ENCODE results near the gene ACAD10. TPM values are rescaled to one million over a fixed set of nuclear protein-coding genes. Genes with fewer than 3 reads are reported as not detected.

ACAD10 gene
- total RNA-seq, 1 experiment from 2014 or later = 36.9 TPM

GRCh38 chr12:111776836-111777344 lies 91.0 kb downstream of the ACAD10 start:
- Histone ChIP-seq H4K20me1 (ENCODE audit: insufficient read depth, low read depth, low read length) (no peaks in the 10 kb centered on the region), H3K4me1 (ENCODE audit: low read length) (peaks cover 34% of the 10 kb centered on the region), H3K27ac (ENCODE audit: low read length) (no peak overlapping the region), H3K4me3 (ENCODE audit: low read length) (no peak overlapping the region), H3K9me3 (ENCODE audit: low read length) (no peaks in the 10 kb centered on the region), H3K79me2 (ENCODE audit: low read length) (peaks cover 50% of the 10 kb centered on the region), H3K4me2 (ENCODE audit: low read depth, low read length, poor library complexity, severe bottlenecking) (no peak overlapping the region), H2AFZ (ENCODE audit: low read length) (no peak overlapping the region), H3K9me2 (replicated peaks; ENCODE audit: insufficient read depth, low read length) (no peaks in the 10 kb centered on the region), H3K27me3 (ENCODE audit: low read length) (no peaks in the 10 kb centered on the region), H3K9ac (ENCODE audit: low read length) (no peak overlapping the region), H3K36me3 (ENCODE audit: insufficient read depth, low read length) (peaks cover 7% of the 10 kb centered on the region; the same call in 1 of the 2 replicates)
- DNase-seq = no peak

GRCh38 chr12:111777345-111778045 lies 91.6 kb downstream of the ACAD10 start:
- Histone ChIP-seq H3K4me1 (ENCODE audit: low read length) (peaks cover 34% of the 10 kb centered on the region), H3K79me2 (ENCODE audit: low read length) (peaks cover 48% of the 10 kb centered on the region), H3K9ac (ENCODE audit: low read length) (no peak overlapping the region), H3K9me3 (ENCODE audit: low read length) (no peaks in the 10 kb centered on the region), H3K4me2 (ENCODE audit: low read depth, low read length, poor library complexity, severe bottlenecking) (no peak overlapping the region), H4K20me1 (ENCODE audit: insufficient read depth, low read depth, low read length) (no peaks in the 10 kb centered on the region), H3K36me3 (ENCODE audit: insufficient read depth, low read length) (peaks cover 10% of the 10 kb centered on the region; the same call in 1 of the 2 replicates), H2AFZ (ENCODE audit: low read length) (no peak overlapping the region), H3K27me3 (ENCODE audit: low read length) (no peaks in the 10 kb centered on the region), H3K4me3 (ENCODE audit: low read length) (no peak overlapping the region), H3K9me2 (replicated peaks; ENCODE audit: insufficient read depth, low read length) (no peaks in the 10 kb centered on the region), H3K27ac (ENCODE audit: low read length) (no peak overlapping the region)
- no peak for DNase-seq

- Histone ChIP-seq H3K27ac (ENCODE audit: low read length) (no peak overlapping the region), H3K27me3 (ENCODE audit: low read length) (no peaks in the 10 kb centered on the region), H4K20me1 (ENCODE audit: insufficient read depth, low read depth, low read length) (no peaks in the 10 kb centered on the region), H3K9me3 (ENCODE audit: low read length) (no peaks in the 10 kb centered on the region), H3K4me1 (ENCODE audit: low read length) (peaks cover 12% of the 10 kb centered on the region), H3K79me2 (ENCODE audit: low read length) (peaks cover 30% of the 10 kb centered on the region), H3K9me2 (replicated peaks; ENCODE audit: insufficient read depth, low read length) (no peaks in the 10 kb centered on the region), H2AFZ (ENCODE audit: low read length) (no peak overlapping the region), H3K4me2 (ENCODE audit: low read depth, low read length, poor library complexity, severe bottlenecking) (no peak overlapping the region), H3K36me3 (ENCODE audit: insufficient read depth, low read length) (peaks cover 13% of the 10 kb centered on the region; the same call in 1 of the 2 replicates), H3K9ac (ENCODE audit: low read length) (no peak overlapping the region), H3K4me3 (ENCODE audit: low read length) (no peak overlapping the region)
- no peak for DNase-seq
These were observed 94.3 kb downstream of the ACAD10 start for GRCh38 chr12:111780166-111780565.

GRCh38 chr12:111780615-111781014 lies 94.8 kb downstream of the ACAD10 start:
- Histone ChIP-seq H3K4me2 (ENCODE audit: low read depth, low read length, poor library complexity, severe bottlenecking) (no peak overlapping the region), H3K9me2 (replicated peaks; ENCODE audit: insufficient read depth, low read length) (no peaks in the 10 kb centered on the region), H3K27ac (ENCODE audit: low read length) (no peak overlapping the region), H3K4me1 (ENCODE audit: low read length) (peaks cover 7% of the 10 kb centered on the region), H3K36me3 (ENCODE audit: insufficient read depth, low read length) (peaks cover 15% of the 10 kb centered on the region; the same call in 1 of the 2 replicates), H3K4me3 (ENCODE audit: low read length) (no peak overlapping the region), H3K9me3 (ENCODE audit: low read length) (no peaks in the 10 kb centered on the region), H4K20me1 (ENCODE audit: insufficient read depth, low read depth, low read length) (no peaks in the 10 kb centered on the region), H2AFZ (ENCODE audit: low read length) (no peak overlapping the region), H3K79me2 (ENCODE audit: low read length) (peaks cover 28% of the 10 kb centered on the region), H3K27me3 (ENCODE audit: low read length) (no peaks in the 10 kb centered on the region), H3K9ac (ENCODE audit: low read length) (no peak overlapping the region)
- DNase-seq = no peak

- H3K9ac ChIP-seq (ENCODE audit: low read length) = no peak overlapping the region
- H3K4me2 ChIP-seq (ENCODE audit: low read depth, low read length, poor library complexity, severe bottlenecking) = no peak overlapping the region
- H4K20me1 ChIP-seq (ENCODE audit: insufficient read depth, low read depth, low read length) = no peaks in the 10 kb centered on the region
- H3K4me3 ChIP-seq (ENCODE audit: low read length) = no peak overlapping the region
- no peaks in the 10 kb centered on the region for H3K27me3 ChIP-seq (ENCODE audit: low read length)
- DNase-seq = no peak
- peaks cover 2% of the 10 kb centered on the region for H3K4me1 ChIP-seq (ENCODE audit: low read length)
- peaks cover 19% of the 10 kb centered on the region; the same call in 1 of the 2 replicates for H3K36me3 ChIP-seq (ENCODE audit: insufficient read depth, low read length)
- no peak overlapping the region for H2AFZ ChIP-seq (ENCODE audit: low read length)
- H3K79me2 ChIP-seq (ENCODE audit: low read length) = peaks cover 22% of the 10 kb centered on the region
- no peaks in the 10 kb centered on the region for H3K9me3 ChIP-seq (ENCODE audit: low read length)
- H3K9me2 ChIP-seq (replicated peaks; ENCODE audit: insufficient read depth, low read length) = no peaks in the 10 kb centered on the region
- no peak overlapping the region for H3K27ac ChIP-seq (ENCODE audit: low read length)
These were observed 95.3 kb downstream of the ACAD10 start for GRCh38 chr12:111781085-111781658.

GRCh38 chr12:111783046-111783445 lies 97.2 kb downstream of the ACAD10 start:
- Histone ChIP-seq H3K4me1 (ENCODE audit: low read length) (no peaks in the 10 kb centered on the region; the same call in 1 of the 2 replicates), H2AFZ (ENCODE audit: low read length) (no peak overlapping the region), H3K36me3 (ENCODE audit: insufficient read depth, low read length) (peaks cover 22% of the 10 kb centered on the region; the same call in 1 of the 2 replicates), H3K79me2 (ENCODE audit: low read length) (peaks cover 6% of the 10 kb centered on the region; the same call in 1 of the 2 replicates), H4K20me1 (ENCODE audit: insufficient read depth, low read depth, low read length) (no peaks in the 10 kb centered on the region), H3K27ac (ENCODE audit: low read length) (no peak overlapping the region), H3K27me3 (ENCODE audit: low read length) (no peaks in the 10 kb centered on the region), H3K9me3 (ENCODE audit: low read length) (no peaks in the 10 kb centered on the region), H3K9ac (ENCODE audit: low read length) (no peak overlapping the region), H3K9me2 (replicated peaks; ENCODE audit: insufficient read depth, low read length) (no peaks in the 10 kb centered on the region), H3K4me3 (ENCODE audit: low read length) (no peak overlapping the region), H3K4me2 (ENCODE audit: low read depth, low read length, poor library complexity, severe bottlenecking) (no peak overlapping the region)
- no peak for DNase-seq

- Histone ChIP-seq H3K9me2 (replicated peaks; ENCODE audit: insufficient read depth, low read length) (no peaks in the 10 kb centered on the region), H2AFZ (ENCODE audit: low read length) (no peak overlapping the region), H3K4me3 (ENCODE audit: low read length) (no peak overlapping the region), H3K79me2 (ENCODE audit: low read length) (0 out of 2 replicates have a peak, but pooled peaks cover 6% of the 10 kb centered on the region), H3K9me3 (ENCODE audit: low read length) (no peaks in the 10 kb centered on the region), H3K4me1 (ENCODE audit: low read length) (no peaks in the 10 kb centered on the region; the same call in 1 of the 2 replicates), H4K20me1 (ENCODE audit: insufficient read depth, low read depth, low read length) (no peaks in the 10 kb centered on the region), H3K27me3 (ENCODE audit: low read length) (no peaks in the 10 kb centered on the region), H3K9ac (ENCODE audit: low read length) (no peak overlapping the region), H3K36me3 (ENCODE audit: insufficient read depth, low read length) (peaks cover 22% of the 10 kb centered on the region), H3K4me2 (ENCODE audit: low read depth, low read length, poor library complexity, severe bottlenecking) (no peak overlapping the region), H3K27ac (ENCODE audit: low read length) (no peak overlapping the region)
- no peak for DNase-seq
These were observed 99.1 kb downstream of the ACAD10 start for GRCh38 chr12:111784953-111785352.

- H3K9me2 ChIP-seq (replicated peaks; ENCODE audit: insufficient read depth, low read length) = no peaks in the 10 kb centered on the region
- H3K4me1 ChIP-seq (ENCODE audit: low read length) = no peaks in the 10 kb centered on the region; the same call in 1 of the 2 replicates
- H3K9ac ChIP-seq (ENCODE audit: low read length) = no peak overlapping the region
- no peak overlapping the region for H3K4me3 ChIP-seq (ENCODE audit: low read length)
- H3K79me2 ChIP-seq (ENCODE audit: low read length) = 0 out of 2 replicates have a peak, but pooled peaks cover 2% of the 10 kb centered on the region
- DNase-seq = no peak
- no peak overlapping the region for H2AFZ ChIP-seq (ENCODE audit: low read length)
- H3K36me3 ChIP-seq (ENCODE audit: insufficient read depth, low read length) = peaks cover 22% of the 10 kb centered on the region
- H3K27ac ChIP-seq (ENCODE audit: low read length) = no peak overlapping the region
- H3K9me3 ChIP-seq (ENCODE audit: low read length) = no peaks in the 10 kb centered on the region
- no peaks in the 10 kb centered on the region for H4K20me1 ChIP-seq (ENCODE audit: insufficient read depth, low read depth, low read length)
- H3K4me2 ChIP-seq (ENCODE audit: low read depth, low read length, poor library complexity, severe bottlenecking) = no peak overlapping the region
- no peaks in the 10 kb centered on the region for H3K27me3 ChIP-seq (ENCODE audit: low read length)
These were observed 99.8 kb downstream of the ACAD10 start for GRCh38 chr12:111785651-111786050.
